Ovary (tissue), 9 donors: ENCODE measurements around the gene CTR9. TPM values are rescaled to one million over a fixed set of nuclear protein-coding genes. Genes with fewer than 3 reads are reported as not detected.
A peak's percentile ranks its signal among the peaks of the same experiment; 100 is the strongest.

Experiments used
- DNase-seq, 5 donors: peaks; one replicate each; pipeline ENCODE4 v3.0.0-alpha.2; 2019 to 2020
- H3K27ac ChIP-seq, 2 donors: fragments of 200-600 bp; one replicate each; pipeline versions ENCODE4 v1.5.1 to v1.8.0; 2019 to 2022
- H3K27me3 ChIP-seq: fragments of 200-600 bp; one replicate; pipeline ENCODE4 v1.8.0; 2022
- H3K36me3 ChIP-seq: fragments of 200-600 bp; sonication (generic); one replicate; pipeline ENCODE4 v1.5.1; 2019
- H3K4me1 ChIP-seq: one replicate; pipeline ENCODE4 v1.8.1; 2013; ENCODE audit warnings: mild to moderate bottlenecking, moderate library complexity; ENCODE audit not compliant: insufficient read depth
- H3K4me3 ChIP-seq: fragments of 200-600 bp; sonication (generic); one replicate; pipeline ENCODE4 v1.5.1; 2017
- H3K9me3 ChIP-seq, 2 donors: fragments of 200-600 bp in 1 of 2; sonication (generic) in 1 of 2; one replicate each; pipeline versions ENCODE4 v1.5.1 to v1.8.1; 2013 to 2019; ENCODE audit warnings: mild to moderate bottlenecking in 1 of 2, moderate library complexity in 1 of 2
- EP300 ChIP-seq: sonication (generic); formaldehyde crosslinking; IDR thresholded peaks from one replicate; pipeline ENCODE4 v1.6.1; 2017; ENCODE audit warnings: antibody characterized with exemption
- POLR2A ChIP-seq: fragments of 450-650 bp; IDR thresholded peaks from one replicate; pipeline ENCODE4 v1.6.1; 2017; ENCODE audit warnings: antibody characterized with exemption, mild to moderate bottlenecking, moderate library complexity
- WGBS, 3 donors: extraction: QIAGEN DNeasy Blood & Tissue Kit in 1 of 3; methylation state at CpG; one replicate each; pipeline versions ENCODE4 v1.1.5 to v1.1.7; 2013 to 2017; 5-methylcytosine and 5-hydroxymethylcytosine counted together
- intact Hi-C, 4 donors: fragments of 100-400 bp; cut with DNase I; formaldehyde crosslinking; loops; one replicate each; pipeline versions ENCODE4 v1.11.0 to v1.15.1; 2022 to 2023
- polyA plus RNA-seq, 2 donors: library from polyadenylated mRNA; stranded (reverse); fragments of 200-250 nt in 1 of 2; fragments of 350-450 nt in 1 of 2; fragmentation: Illumina TruSeq in 1 of 2; extraction: RNeasy Lipid Tissue Mini Kit (QIAGEN cat#74804) in 1 of 2; gene quantifications; one replicate each; pipeline ENCODE4 v1.2.3, GENCODE V29; 2013 to 2014
- total RNA-seq, 7 donors: library from RNA; depleted of rRNA in 2 of 7; stranded (reverse); fragments of >200 nt in 2 of 7; fragmentation: NEBNext Ultra II Directional in 3 of 7; extraction: Animal tissue kit (Norgen Biotek cat#: 25700) in 3 of 7; gene quantifications; one replicate each; pipeline versions ENCODE4 v1.1.0 to v1.2.4, GENCODE V29; 2016 to 2023
- TF ChIP-seq, protein P1 (sequence below), 3 donors: fragments of 450-650 bp in 2 of 3; fragments of 200-600 bp in 1 of 3; IDR thresholded peaks; one replicate each; pipeline versions ENCODE4 v1.5.1 to v1.8.0; 2016 to 2022; ENCODE audit warnings: antibody characterized with exemption in 3 of 3, mild to moderate bottlenecking in 1 of 3
- donor health status: DM: no; HTN: no; CAD: no; lungs with moderate emphysema.
- donor health status: DM: no; HTN: no; CAD: no.
- donor health status: Bipolar disorder and iron deficiency.
- donor health status: DM: yes; HTN: yes; CAD: no.
- donor health status: DM: no; HTN: no; CAD: no.
- donor health status: DM: yes; HTN: yes; CAD: no.

Gene CTR9
- total and polyA plus RNA-seq, 9 donors: 18.0 to 40.6 (median 32.1) TPM

- Histone ChIP-seq H3K4me1 (peaks cover 5% of the 10 kb centered on the region), H3K9me3 (no peaks in the 10 kb centered on the region), H3K4me3 (no peak overlapping the region), H3K27me3 (no peaks in the 10 kb centered on the region), H3K27ac (no peak overlapping the region), H3K36me3 (no peaks in the 10 kb centered on the region)
- no peak for DNase-seq
- intact Hi-C loops: loop anchor here in 2 of 4 donors (10.0 kb wide), 5 partner anchors 106 to 976 kb away; partner anchors contain the start of gene LYVE1 (in 1 of the 2)
- TF ChIP-seq POLR2A (no peak), EP300 (no peak)
- TF ChIP-seq, protein P1, sequence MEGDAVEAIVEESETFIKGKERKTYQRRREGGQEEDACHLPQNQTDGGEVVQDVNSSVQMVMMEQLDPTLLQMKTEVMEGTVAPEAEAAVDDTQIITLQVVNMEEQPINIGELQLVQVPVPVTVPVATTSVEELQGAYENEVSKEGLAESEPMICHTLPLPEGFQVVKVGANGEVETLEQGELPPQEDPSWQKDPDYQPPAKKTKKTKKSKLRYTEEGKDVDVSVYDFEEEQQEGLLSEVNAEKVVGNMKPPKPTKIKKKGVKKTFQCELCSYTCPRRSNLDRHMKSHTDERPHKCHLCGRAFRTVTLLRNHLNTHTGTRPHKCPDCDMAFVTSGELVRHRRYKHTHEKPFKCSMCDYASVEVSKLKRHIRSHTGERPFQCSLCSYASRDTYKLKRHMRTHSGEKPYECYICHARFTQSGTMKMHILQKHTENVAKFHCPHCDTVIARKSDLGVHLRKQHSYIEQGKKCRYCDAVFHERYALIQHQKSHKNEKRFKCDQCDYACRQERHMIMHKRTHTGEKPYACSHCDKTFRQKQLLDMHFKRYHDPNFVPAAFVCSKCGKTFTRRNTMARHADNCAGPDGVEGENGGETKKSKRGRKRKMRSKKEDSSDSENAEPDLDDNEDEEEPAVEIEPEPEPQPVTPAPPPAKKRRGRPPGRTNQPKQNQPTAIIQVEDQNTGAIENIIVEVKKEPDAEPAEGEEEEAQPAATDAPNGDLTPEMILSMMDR (IDR thresholded peaks at IDR 0.05): no peak
- WGBS, 3 donors: 30 to 57% (median 40%) methylated on average over 3 of the region's 3 CpGs
Measured at GRCh38 chr11:10731064-10731680, 19.9 kb upstream of the CTR9 start.

GRCh38 chr11:10735481-10736475 is 15.3 kb upstream of the CTR9 start:
- H3K27ac ChIP-seq: peak overlapping the region in 1 of 2 donors; percentile 55
- no peak for TF ChIP-seq EP300
- TF ChIP-seq, protein P1 (IDR thresholded peaks at IDR 0.05): peak; percentile 98 to 99 (median 98)
- no peaks in the 10 kb centered on the region for H3K27me3 ChIP-seq
- peaks cover 2% of the 10 kb centered on the region for H3K4me1 ChIP-seq
- no peaks in the 10 kb centered on the region for H3K36me3 ChIP-seq
- DNase-seq: peak; percentile 96 to 98 (median 96)
- WGBS, 3 donors: 8 to 9% (median 8%) methylated on average over 21 of the region's 21 CpGs
- intact Hi-C loops: loop anchor here (2.0 to 10.0 kb wide), 9 partner anchors 43 to 981 kb away; partner anchors contain the start of genes IRAG1 (in 1 of the 4) and LYVE1 (in 1 of the 4)
- H3K9me3 ChIP-seq: no peaks in the 10 kb centered on the region
- H3K4me3 ChIP-seq: no peak overlapping the region

GRCh38 chr11:10742460-10743208 is 8.4 kb upstream of the CTR9 start:
- no peaks in the 10 kb centered on the region for H3K27me3 ChIP-seq
- TF ChIP-seq, protein P1 (IDR thresholded peaks at IDR 0.05): no peak
- no peak for TF ChIP-seq POLR2A
- TF ChIP-seq EP300: no peak
- H3K9me3 ChIP-seq: no peaks in the 10 kb centered on the region
- intact Hi-C loops: no loop called here
- H3K4me1 ChIP-seq: peaks cover 8% of the 10 kb centered on the region
- peak overlapping the region in 1 of 2 donors; percentile 0 for H3K27ac ChIP-seq
- H3K4me3 ChIP-seq: no peak overlapping the region
- no peak for DNase-seq
- no peaks in the 10 kb centered on the region for H3K36me3 ChIP-seq
- WGBS, 3 donors: 42 to 54% (median 49%) methylated on average over 9 of the region's 9 CpGs
